AG09309 (cell line): ENCODE data around the gene TK2.
"Not testable (repeated sequence)": the region's sequence is repeated elsewhere in the genome, so short reads cannot be mapped to it uniquely, and the experiment has no call there.

Experiments used
- DNase-seq: peaks from one replicate; pipeline ENCODE4 v3.0.0-alpha.2; 2010; ENCODE audit warnings: low read depth
- H3K4me3 ChIP-seq: 2 replicates; pipeline ENCODE4 v1.5.1; 2011; ENCODE audit warnings: mild to moderate bottlenecking, low read depth, low read length, moderate library complexity; ENCODE audit not compliant: control insufficient read depth
- TF ChIP-seq, protein P1 (sequence below): IDR thresholded peaks from 2 replicates; pipeline ENCODE4 v1.5.1; 2011; ENCODE audit warnings: mild to moderate bottlenecking, low read depth, low read length, inconsistent platforms; ENCODE audit not compliant: insufficient read depth, control insufficient read depth; ENCODE audit errors: missing control alignments

TK2 gene

GRCh38 chr16:66549284-66550131 lies at the start of gene TK2:
TK2 (minus strand) TSS chr16:66550122; CDS start chr16:66550061, 61 bp downstream.
- TF ChIP-seq, protein P1, sequence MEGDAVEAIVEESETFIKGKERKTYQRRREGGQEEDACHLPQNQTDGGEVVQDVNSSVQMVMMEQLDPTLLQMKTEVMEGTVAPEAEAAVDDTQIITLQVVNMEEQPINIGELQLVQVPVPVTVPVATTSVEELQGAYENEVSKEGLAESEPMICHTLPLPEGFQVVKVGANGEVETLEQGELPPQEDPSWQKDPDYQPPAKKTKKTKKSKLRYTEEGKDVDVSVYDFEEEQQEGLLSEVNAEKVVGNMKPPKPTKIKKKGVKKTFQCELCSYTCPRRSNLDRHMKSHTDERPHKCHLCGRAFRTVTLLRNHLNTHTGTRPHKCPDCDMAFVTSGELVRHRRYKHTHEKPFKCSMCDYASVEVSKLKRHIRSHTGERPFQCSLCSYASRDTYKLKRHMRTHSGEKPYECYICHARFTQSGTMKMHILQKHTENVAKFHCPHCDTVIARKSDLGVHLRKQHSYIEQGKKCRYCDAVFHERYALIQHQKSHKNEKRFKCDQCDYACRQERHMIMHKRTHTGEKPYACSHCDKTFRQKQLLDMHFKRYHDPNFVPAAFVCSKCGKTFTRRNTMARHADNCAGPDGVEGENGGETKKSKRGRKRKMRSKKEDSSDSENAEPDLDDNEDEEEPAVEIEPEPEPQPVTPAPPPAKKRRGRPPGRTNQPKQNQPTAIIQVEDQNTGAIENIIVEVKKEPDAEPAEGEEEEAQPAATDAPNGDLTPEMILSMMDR, result peak; percentile 27

DNA sequence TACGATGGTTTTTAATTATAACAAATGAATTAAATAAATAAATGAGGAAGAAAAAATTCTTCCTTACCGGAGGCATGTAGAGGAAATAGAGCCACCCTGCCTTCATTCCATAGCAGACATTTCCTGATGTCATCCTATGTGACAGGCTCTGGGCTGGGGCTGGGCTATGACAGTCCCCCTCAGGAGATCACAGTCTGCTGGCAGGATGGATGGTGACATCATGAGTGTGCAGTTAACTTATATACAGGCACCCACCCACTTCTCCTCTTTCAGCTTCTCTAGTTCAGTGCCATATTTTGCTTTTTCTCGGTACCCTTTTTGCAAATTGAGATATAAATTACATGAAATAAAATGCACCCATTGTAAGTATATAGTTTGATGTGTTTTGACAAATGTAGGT lies 48.2 kb upstream of the TK2 start:
- TF ChIP-seq, protein P1, result no peak
- no peak overlapping the region for H3K4me3 ChIP-seq
- DNase-seq, result no peak

More at GRCh38 chr16:66549284-66550131, at the start of gene TK2:
- no peak for DNase-seq
- H3K4me3 ChIP-seq, result peak within 1 kb of the TSS; percentile 52

DNA sequence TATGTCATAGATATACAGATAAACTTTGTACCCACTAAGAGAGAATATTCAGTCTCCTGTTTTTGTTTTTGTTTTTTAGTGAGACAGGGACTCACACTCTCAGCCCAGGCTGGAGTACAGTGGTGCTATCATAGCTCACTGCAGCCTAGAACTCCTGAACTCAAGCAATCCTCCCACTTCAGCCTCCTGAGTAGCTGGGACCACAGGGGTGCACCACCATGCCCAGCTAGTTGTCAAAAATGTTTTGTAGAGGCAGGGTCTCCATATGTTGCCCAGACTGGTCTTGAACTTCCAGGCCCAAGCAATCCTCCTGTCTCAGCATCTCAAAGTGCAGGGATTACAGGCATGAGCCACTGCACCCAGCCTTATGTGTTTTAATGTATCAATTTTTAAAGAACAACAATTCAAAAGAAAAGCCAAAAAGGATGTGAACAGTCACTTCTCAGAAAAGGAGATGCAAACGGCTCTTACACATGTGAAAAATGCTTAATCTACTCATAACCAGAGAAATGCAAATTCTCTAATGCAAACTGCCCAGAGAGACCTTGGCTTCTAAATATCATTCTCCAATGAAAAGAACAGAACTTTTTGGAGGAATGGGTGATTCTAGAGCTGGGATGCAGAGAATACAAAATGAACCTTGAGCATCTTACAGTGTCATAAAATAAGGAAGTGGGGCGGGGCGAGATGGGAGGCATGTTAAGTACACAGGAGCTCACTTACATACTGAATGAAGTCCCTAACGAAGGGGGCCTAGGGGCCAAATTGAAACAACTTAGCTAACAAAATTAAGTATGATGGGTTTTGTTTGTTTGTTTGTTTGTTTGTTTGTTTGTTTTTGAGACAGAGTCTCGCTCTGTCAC lies 47.3 kb upstream of the TK2 start:
- no peak overlapping the region for H3K4me3 ChIP-seq
- DNase-seq, result no peak
- TF ChIP-seq, protein P1, result no peak

DNA sequence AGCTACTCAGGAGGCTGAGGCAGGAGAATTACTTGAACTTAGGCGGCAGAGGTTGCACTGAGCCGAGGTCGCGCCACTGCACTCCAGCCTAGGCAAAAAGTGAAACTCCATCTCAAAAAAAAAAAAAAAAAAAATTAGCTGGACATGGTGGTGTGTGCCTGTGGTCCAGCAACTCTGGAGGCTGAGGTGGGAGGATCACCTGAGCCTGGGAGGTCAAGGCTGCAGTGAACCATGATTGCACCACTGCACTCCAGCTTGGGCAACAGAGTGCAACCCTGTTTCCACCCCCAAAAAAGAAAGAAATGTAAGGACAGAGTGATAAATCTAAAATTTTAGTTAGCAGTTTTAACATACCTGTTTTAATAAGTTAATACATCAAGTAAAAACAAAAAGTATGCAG lies 46.6 kb upstream of the TK2 start:
- not testable (repeated sequence) for H3K4me3 ChIP-seq, DNase-seq

DNA sequence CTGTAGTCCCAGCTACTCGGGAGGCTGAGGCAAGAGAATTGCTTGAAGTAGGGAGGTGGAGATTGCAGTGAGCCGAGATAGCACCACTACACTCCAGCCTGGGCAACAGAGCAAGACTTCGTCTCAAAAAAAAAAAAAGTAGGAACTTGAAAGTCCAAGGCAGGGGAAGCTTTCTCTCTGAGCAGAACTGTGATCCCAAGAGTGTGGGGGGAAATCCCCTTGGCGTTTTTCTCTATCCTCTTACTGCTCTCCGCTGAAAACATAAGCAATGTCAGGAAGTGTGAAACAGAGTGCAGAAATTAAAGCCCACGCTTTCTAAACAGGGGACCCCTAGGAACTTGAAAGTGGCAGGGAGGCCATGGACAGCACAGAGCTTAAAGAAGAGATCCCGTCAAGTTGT lies 44.8 kb upstream of the TK2 start:
- TF ChIP-seq, protein P1, result no peak
- no peak for DNase-seq
- no peak overlapping the region for H3K4me3 ChIP-seq

- no peak for DNase-seq
- H3K4me3 ChIP-seq, result no peak overlapping the region
- TF ChIP-seq, protein P1, result no peak
These were observed 42.9 kb upstream of the TK2 start for GRCh38 chr16:66592814-66593213.

DNA sequence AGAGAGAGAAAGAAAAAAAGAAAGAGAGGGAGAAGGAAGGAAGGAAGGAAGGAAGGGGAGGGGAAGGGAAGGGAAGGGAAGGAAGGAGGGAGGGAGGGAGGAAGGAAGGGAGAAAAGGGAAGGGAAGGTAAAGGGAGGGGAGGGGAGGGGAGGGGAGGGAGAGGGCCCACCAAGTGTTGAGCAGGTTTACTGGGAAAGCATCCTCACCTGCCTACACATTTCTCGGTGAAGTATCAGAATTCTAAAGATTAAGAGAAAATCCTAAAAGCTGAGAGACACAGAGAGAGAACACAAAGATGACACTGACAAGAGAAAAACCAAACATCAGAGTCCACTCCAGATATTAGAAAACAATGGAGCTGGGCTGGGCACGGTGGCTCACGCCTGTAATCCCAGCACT lies 42.3 kb upstream of the TK2 start:
- no peak for DNase-seq
- TF ChIP-seq, protein P1, result no peak
- H3K4me3 ChIP-seq, result no peak overlapping the region
